ENCODE measurements around the gene SFT2D3.

The SFT2D3 gene

GRCh38 chr2:127754186-127754585, 52.9 kb downstream of the SFT2D3 start:
- no peak for DNase-seq

Data from activated CD8-positive, alpha-beta memory T cell treated with anti-CD3 and anti-CD28 coated beads for 24 hours (primary cell).